HG02642 (cell line): ENCODE measurements around the gene SLC6A20.

Experiments used
- ATAC-seq: cut with Tn5 transposase; IDR thresholded peaks from one replicate; pipeline ENCODE4 v1.9.1; 2021; ENCODE audit warnings: mild to moderate bottlenecking; ENCODE audit not compliant: unreplicated experiment, poor library complexity

Gene SLC6A20

DNA sequence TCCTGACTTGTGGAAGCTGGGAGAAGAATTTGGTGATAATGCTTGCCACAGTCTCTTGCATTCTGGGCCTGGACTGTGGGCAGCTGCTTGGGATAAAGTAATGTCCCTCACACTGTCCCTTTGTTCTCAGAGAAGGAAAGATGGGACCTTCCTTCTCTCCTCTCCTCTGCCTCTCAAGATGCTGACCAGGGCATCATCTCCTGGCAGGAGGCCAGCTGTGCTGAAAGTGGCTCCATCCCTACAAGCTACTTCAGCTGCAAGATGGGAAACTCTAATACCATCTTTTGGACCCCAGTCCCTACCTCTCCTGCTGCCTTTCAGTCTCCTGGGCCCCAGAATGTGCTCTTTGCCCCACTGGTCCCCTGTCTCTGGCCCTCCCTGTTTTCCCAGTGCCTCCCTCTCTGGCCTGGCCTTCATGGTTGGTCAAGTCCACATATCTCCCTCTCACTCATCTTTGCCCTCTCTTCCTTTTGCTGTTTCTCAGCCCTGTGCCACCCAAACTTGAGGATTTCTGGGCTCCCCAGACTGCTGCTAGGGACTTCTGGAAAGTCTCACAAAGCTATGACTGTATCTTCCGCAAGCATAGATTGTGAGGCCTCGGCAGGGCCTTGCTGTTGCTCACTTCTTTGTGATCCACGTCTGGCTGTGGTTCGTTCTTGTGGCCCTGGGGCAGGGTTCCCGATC is 7.1 kb upstream of the SLC6A20 start:
- no peak for ATAC-seq

DNA sequence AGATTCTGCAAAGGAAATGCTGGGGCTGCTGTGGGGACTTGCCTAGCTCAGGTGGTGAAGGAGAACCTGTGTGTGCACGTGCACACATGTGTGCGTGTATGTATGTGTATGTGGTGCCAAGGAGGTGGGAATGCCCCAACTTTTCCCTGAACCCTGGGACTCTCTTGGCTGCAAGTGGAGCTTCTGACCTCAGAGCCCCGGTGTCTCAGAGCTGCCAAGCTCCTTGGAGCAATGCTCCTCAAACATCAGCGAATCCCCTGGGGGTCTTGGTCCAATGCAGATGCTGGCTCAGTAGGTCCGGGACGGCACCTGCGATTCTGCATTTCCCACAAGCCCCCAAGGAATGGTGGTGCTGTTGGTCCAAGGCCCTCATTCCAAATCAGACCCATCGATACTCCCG is 5.8 kb upstream of the SLC6A20 start:
- no peak for ATAC-seq

DNA sequence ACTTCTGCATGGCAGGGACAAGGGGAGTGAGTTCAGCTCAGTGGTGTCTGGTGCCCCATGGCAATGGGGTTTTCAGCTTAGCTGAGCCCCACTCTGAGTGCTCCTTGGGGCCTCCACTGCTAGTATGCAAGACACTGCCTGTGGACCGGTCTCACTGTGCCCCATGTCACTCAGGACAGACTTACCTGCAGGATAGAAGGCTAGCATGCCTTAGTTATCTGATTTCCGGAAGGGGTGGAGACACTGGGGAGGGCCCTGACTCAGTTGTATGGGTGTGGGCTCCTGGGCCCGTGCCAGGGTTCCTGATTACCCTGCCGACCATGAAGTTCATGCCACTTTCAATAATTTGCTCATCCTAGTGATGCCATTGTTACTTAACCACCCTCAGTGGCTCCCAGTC is 4.3 kb upstream of the SLC6A20 start:
- ATAC-seq, result no peak

DNA sequence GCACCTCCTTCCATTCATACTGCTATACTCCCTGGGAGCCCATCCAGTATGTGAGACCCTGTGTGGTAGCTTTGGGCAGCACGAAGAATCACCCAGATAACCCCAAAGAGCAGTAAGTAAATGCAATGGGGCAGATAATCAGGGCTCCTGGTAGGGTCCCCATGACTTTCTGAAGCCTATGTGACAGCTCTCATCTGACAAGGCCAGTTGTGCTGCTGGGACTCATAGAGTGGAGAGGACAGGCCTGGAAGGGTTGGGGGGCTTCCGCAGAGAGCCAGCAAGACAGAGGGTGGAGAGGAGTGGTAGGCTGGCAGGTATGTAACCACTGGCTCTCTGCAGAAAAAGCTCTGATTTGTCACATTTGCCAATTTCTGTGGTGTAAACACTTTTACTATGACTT is 3.2 kb upstream of the SLC6A20 start:
- no peak for ATAC-seq

DNA sequence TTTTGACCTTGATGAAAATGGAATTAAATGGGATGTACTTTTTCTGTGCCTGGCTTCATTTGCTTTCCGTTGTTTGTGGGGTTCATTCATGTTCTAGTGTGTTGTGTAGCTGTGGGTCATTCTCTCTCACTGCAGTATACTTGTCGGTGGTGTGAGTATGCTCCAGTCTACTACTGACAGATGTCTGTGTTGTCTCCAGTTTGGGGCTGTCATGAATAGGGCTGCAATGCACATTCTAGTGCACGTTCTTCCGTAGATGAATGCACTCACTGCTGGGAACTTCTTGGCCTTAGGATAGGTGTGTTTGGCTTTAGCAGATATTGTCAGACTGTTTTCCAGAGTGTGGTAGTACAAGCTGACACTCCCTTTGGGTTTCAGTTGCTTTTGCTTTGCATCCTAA is 1.7 kb upstream of the SLC6A20 start:
- no peak for ATAC-seq

DNA sequence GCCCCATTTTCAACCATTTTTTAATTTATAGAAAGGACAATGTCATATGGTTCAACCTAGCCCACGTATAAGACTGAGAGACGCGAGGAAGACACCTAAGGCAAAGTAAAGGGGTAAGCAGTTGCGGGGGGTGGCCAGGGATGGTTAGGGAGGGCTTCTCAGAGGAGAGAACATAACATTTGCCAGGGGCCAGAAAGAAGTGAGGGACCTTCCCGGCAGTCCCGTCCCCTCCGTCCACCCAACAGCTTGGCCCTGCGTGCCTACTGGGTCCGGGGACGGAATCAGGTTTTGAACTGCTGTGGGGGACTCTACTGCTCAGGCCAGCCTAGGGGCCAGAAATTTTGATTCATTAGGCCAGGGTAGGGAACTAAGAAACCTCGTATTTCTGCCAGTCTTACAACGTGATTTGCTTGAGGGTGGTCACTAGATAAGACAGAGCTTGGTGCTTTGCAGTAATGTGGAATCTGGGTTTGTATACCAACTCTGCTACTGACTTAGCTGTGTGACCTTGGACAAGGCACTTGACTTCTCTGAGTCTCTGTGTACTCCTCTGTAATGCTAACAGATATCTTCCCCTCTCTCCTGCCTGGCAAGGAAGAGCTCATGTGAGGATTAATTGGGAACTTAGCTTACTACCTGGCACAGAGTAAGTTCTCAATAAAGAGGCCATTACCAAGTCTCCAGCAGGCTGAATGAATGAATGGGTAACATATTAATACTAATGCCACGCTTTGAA is 734 bp upstream of the SLC6A20 start:
- no peak for ATAC-seq

DNA sequence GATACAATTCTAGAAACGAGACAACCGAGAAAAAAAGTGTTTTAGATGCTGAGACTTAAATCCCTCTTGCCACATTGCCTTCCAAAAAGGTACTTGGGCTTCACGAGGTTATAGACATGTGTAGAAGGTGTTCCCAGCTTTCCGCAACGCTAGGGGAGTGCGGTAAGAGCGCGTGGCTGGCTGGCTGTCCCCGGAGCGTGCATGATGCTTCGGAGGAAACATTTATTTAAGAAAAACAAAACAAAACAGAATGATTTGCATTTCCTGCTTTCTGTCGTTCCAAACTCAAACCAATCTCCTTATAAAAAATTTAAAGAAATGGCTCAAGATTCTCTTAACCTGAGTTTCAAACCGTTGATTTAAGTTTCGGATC is 841 bp downstream of the SLC6A20 start:
- no peak for ATAC-seq

DNA sequence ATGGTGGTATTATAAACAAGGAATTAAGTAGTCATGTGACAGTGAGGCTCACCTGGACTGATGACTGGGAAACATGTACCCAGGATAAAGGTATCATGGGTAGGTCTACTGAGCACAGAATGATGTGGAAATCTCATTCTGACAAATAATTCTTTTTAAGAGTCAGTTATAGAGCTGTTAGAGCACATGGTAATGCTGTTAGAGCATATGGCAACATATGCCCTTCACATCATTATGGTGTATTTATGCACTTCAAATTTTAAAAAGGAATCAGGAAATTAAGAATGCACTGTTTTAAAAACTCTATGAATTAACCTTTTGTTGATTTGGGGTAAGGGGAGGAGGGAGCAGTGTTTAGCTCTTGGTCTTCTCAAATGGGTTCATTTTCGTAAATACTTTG is 1.7 kb downstream of the SLC6A20 start:
- ATAC-seq, result no peak

DNA sequence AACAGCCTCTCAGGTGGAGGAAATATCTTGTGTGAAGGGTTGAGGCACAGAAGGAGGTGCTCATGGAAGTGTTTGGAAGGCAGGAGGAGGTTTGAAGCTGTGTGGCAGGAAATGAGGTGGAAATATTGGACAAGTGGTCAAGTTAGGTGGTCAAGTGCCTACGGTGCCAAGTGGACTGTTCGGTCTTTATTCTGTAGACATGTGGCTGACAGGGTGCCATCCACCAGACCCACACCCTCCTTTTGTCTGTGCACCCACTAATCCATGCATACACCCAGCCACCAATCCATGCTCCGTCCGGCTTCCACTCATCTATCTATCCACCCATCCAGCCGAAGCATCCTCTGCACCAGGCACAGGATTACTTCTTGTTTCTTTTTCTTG is 2.2 kb downstream of the SLC6A20 start:
- no peak for ATAC-seq

DNA sequence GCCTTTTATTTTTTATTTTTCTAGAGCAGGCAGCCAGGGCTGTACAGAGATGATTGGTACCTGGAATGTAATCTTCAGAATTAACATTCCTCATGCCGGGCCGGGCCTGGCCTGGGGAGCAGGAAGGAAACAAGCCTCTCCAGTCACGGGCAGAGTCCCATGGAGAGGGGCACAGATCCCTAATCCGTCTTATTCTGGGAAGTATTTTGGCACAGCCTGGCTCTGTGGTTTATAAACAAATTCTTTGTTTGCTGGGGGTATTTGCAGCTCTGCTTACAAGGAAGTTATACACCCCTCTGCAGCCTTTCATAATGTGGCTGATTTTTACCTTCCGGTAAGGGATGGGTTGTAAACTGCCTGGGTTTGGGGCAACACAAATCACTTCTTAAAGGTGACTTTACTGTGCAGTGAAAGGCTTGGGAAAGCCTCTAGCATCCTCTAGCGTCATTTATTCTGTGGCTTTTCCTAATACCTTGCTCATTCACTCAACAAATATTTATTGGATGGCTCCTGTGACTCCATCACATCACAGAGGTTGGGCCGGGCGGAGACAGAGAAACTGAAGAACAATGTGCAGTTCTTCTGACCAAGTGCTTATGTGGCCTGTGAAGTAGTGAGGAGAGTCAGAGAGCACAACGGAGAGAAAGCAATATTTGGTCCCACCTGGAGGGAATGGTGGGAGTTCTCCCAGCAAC is 2.7 kb downstream of the SLC6A20 start:
- ATAC-seq, result no peak

DNA sequence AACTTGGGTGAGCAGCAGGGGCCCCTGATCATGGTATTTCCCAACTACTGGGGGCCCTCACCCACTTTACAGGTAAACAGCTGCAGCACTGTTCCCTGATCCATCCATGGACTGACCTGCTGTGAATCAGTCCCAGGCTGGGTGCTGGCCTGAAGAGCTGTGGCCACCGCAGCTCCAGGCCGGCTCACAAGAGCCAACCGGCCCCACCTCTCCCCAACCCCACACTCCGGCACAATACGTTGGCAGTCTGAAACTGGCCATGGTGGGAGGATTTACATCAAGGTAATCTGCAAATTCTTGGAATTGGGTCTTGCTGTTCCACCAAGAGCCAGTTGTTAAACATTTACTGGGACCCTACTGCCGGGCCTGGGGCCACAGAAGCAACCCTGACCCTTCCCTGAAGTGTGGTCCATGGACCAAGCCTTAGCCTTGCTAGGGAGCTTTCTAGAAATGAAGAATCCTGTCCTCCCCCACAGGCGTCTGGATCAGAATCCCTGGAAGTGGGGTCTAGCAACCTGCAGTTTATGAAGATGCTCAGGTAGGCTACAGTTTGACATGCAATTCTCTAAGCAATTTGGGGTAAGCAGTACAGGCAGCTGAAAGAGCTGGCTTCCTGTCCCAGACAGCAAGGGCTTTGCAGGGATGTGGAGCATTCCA is 3.7 kb downstream of the SLC6A20 start:
- no peak for ATAC-seq

DNA sequence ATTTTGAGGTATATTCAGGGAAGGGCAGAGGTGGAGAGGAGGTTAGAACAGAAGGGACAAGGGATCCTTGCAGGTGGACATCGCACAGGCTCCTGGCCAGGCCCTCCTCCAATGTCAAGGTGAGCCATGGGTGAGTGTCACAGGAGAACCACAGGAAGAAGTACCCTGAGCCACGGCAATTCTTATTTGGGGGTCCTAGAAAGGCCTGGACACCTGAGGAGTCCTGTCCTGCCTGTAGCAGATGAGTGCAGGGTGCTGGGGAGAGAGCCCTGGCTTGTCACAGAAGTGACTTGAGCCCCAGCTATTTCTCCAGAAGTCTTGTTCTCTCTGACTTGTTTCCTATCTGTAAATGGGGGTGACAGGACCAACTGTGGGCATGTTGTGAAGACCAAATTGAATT is 4.3 kb downstream of the SLC6A20 start:
- ATAC-seq, result no peak

DNA sequence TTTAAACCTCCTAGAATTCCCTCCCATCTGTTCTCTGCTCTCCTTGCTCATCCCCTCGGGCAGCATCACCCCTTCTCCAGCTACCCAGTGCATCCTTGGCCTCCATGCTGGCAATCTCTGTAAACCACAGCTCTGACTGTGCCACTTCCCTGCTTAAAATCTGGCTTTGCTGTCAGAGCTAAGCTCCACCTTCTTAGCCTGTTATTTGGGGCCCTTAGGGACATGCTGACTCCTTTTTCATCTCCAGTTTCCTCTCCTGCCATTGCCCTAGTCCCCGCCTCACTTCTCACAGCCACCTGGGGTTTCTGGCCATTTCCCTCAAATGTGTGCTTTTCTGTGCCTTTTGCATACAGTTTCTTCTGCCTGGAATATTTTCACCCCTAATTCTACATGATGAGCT is 5.7 kb downstream of the SLC6A20 start:
- no peak for ATAC-seq

DNA sequence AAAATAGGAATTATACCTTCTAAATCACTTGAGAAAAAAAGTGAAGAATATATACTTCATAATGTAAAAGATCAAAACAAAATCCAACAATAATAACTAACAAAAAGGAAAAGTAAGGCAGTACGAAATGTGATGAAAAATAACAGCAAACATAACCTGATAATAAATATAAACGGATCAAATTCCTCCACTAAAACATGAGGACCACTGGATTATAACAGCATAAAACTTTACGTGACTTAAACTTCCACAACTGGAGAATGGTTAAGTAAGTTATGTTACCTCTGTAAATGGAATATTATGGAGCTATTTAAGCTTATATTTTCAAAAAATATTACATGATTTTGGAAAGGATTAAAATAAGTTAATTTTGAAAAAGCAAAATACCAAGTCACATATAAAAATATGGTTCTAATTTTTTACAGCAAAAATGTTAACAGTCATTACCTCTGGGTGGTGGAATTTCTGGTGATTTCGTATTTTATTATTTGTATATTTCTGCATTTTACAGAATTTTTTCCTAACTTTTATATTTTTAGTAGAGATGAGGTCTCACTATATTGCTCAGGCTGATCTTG is 7.0 kb downstream of the SLC6A20 start:
- no peak for ATAC-seq

DNA sequence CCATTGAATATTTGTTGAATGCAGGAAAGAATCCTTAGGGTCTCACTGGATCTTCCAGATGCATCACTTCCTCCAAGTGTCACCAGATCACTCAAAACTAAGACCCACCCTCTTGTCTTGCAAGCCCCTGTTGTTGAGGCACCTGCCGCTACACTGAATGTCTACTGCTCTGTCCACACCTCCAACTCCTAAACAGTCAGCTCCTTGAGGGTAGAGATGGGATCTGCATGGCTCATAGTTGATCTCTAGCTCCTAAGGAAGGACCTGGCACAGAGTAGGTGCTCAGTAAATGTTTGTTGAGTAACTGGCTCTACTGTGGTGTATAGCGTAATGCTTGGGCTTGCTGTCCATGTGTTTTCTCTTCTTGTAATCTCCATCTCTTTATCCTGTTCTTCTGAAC is 8.8 kb downstream of the SLC6A20 start:
- no peak for ATAC-seq

DNA sequence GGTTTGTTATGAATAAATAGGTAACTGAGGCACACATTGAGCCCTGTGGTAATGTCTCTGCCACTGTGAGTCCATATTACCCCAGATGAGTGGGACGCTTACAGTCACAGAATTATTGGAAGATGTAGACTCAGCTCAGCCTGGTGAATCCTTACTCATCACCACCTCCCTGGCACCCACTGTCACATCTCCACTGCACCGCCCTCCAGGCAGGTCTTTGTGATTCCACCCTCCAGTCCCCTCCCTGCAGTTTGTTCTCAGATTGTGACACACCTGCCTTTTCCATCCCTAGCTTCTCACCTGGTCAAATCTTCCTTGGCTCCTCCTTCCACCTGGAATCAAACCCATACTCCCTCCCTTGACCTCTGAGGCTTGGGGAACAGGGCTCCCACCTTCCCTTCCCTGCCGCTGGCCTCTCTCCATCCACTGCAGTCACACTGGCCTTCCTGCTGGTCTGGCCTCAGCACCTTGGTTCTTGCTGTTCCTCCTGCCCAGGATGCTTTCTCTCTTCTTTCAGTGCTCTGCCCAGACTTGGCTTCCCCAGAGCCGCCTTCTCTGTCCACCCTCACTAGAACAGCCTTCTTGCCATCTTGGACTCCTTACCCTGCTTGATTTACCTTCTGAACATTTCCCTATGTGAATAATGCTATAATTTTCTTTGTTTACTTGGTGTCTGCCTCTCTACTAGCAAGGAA is 9.4 kb downstream of the SLC6A20 start:
- no peak for ATAC-seq

DNA sequence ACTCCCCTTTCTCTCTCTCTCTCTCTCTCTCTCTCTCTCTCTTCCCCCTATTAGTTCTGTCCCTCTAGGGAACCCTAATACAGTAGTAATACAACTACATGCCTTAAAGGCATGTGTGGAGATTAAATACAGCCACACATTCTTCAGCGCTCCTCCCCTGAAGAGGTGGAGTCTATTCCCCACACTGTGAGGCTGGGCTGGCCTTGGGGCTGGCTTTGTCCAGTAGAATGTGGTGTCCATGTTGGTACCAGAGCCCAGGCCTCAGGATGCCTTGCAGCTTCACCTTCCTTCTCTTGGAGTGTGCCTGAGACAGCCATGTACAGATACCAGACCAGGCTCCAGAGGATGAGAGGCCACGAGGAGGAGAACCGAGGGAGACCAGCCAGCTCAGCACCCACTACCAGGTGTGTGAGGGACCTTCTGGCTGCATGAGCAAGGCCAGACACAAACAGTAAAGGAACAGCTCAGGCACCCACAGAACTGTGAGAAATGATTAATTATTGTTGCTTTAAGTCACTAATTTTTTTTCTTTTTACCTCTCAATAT is 10.7 kb downstream of the SLC6A20 start:
- no peak for ATAC-seq

DNA sequence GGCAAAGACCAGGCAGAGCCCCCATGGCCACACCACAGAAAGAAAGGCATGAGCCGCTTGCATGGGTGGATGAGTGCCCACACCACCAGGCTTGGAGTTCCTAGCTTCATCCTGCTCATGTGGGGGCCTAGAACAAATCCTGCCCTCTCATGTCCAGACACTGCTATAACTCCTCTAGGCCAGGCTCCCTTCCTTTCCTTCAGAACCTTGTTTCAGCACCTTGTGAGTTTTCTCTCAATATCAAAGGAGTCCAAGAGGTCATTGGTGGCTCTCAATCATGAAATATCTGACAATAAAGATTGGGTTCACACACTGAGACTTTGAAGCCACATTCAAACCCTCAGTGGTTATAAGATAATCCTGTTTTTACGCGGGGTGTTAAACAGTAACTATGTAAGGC is 12.7 kb downstream of the SLC6A20 start:
- no peak for ATAC-seq

DNA sequence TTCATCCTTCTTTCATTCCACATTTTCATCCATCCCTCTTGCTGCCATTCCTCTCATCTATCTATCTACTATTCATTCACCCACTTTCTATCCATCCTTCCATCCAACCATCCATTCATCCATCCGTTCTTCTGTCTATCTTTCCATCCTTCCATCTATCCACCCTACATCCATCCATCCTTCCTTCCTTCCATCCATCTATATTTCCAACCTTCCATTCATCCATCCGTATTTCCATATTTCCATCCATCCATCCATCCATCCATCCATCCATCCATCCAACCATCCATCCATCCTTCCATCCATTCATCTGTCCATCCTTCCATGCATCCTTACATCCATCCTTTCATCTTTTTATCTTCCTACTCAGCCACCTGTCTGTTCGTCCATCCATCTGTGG is 14.0 kb downstream of the SLC6A20 start:
- no peak for ATAC-seq

DNA sequence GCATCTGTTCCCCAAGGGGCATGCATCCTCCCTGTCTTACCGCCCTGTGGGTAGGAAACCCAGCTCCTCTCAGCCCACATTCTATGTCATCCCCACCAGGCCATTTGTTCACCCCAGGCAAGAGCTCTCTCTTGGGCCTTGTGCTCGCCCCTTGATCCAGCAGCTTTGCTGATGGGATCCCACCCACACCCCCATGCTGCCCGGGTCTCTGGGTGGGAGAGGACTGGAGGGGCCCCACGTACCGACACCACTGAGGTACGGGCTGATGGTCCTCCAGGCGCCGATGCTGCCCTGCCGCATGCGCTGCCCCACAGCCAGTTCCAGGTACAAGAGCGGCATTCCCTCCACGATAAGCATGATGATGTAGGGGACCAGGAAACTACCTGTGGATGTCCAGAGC is 14.5 kb downstream of the SLC6A20 start:
- no peak for ATAC-seq
